ENCODE data around the gene ASTN1.

Gene ASTN1

DNA sequence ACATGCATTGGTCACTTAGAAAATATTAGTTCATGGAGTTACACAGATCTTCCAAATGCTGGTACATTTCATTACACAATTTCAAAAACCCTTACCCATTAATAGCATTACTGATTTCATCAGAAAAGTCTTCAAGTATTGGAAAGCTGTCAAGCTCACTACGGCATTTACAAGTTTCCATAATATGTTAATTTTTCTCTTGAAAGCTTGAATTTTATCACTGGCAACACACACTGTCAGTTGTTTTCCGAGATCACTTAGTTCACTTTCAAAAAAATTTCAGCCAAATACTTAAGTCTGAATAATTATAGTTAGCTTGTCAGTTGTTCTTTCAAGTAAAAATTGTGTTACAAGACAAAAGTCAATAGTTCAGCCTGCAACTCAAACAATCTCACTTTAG, 18.0 kb downstream of the ASTN1 start:
- Histone ChIP-seq H3K9ac (ENCODE audit: low read depth, low read length) (no peak overlapping the region), H3K27me3 (ENCODE audit: control insufficient read depth, insufficient read depth, low read length) (no peaks in the 10 kb centered on the region), H3K9me3 (ENCODE audit: control insufficient read depth, insufficient read depth, low read length) (no peaks in the 10 kb centered on the region), H3K4me1 (ENCODE audit: control insufficient read depth, insufficient read depth, low read length) (peaks cover 6% of the 10 kb centered on the region), H3K36me3 (ENCODE audit: control insufficient read depth, insufficient read depth, low read length) (no peaks in the 10 kb centered on the region), H3K4me3 (ENCODE audit: low read depth, low read length) (no peak overlapping the region)

DNA sequence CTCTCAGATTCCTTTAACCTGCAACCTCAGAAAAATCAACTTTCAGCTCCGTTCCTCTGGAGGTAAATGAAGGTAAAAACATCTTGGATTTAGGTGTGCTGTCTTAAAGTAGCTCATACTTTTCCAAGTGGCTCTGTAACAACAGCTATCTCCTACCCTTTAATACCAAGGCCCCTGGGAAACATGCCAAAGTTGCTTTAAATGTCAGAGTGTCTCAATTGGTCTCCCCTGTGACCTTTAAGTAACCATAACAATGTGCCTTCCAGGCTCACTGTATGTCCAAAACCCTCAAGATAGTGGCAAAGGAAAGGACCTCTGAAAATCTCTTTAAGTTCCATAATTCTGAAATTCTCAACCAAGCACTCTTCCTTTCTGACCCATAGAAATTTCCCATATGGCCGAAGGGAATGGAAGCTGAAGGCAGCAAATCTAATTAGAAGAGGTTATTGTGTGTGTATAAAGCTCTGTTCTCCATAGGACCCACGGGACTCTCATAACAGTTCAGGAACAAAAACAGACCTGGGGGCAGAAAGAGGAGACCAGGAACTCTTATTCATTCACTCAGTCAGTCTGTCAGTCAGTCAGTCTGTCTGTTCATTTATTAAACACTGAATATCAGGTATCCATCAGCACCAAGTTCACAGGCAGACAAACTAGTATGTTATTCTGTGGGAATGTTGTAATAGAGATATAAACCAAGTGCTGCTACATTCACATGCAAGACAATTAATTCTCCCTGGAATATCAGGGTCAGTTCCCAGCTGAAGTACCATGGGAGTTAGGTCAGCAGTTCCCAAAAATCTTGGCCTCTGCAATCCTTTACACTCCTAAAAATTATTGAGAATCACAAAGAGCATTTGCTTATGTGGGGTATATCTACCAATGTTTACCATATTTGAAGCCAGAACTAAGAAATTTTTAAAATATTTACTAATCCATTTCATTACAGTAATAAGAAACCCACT, 19.1 kb downstream of the ASTN1 start:
- H3K36me3 ChIP-seq (ENCODE audit: control insufficient read depth, insufficient read depth, low read length), result no peaks in the 10 kb centered on the region
- H3K9ac ChIP-seq (ENCODE audit: low read depth, low read length), result no peak overlapping the region
- H3K9me3 ChIP-seq (ENCODE audit: control insufficient read depth, insufficient read depth, low read length), result no peaks in the 10 kb centered on the region
- H3K4me1 ChIP-seq (ENCODE audit: control insufficient read depth, insufficient read depth, low read length), result peaks cover 6% of the 10 kb centered on the region
- no peak overlapping the region for H3K4me3 ChIP-seq (ENCODE audit: low read depth, low read length)
- no peaks in the 10 kb centered on the region for H3K27me3 ChIP-seq (ENCODE audit: control insufficient read depth, insufficient read depth, low read length)

DNA sequence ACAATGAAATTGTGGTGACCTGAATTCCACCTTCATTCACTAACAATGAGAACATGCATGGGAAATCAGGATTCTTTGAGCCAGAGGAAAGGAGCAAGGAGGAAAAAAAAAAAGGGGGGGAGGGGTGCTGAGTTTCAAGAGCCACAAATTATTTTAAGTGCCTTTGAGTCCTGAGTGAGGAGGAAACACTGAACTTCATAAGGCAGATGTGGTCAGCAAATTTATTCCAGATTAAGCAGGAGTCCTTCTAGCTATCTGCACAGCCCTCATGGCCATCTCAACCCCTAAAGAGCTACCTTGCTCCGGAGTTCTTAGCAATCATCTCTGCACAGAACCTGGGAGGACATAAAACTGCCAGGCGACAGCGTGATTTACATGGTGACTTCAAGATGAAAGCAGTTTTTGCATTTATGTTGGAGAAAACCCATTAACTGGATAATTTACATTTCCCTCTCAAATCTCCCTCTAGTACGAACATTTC, 21.7 kb downstream of the ASTN1 start:
- H3K4me1 ChIP-seq (ENCODE audit: control insufficient read depth, insufficient read depth, low read length), result peaks cover 6% of the 10 kb centered on the region
- no peak overlapping the region for H3K4me3 ChIP-seq (ENCODE audit: low read depth, low read length)
- no peak overlapping the region for H3K9ac ChIP-seq (ENCODE audit: low read depth, low read length)
- H3K9me3 ChIP-seq (ENCODE audit: control insufficient read depth, insufficient read depth, low read length), result no peaks in the 10 kb centered on the region
- no peaks in the 10 kb centered on the region for H3K27me3 ChIP-seq (ENCODE audit: control insufficient read depth, insufficient read depth, low read length)
- H3K36me3 ChIP-seq (ENCODE audit: control insufficient read depth, insufficient read depth, low read length), result no peaks in the 10 kb centered on the region

DNA sequence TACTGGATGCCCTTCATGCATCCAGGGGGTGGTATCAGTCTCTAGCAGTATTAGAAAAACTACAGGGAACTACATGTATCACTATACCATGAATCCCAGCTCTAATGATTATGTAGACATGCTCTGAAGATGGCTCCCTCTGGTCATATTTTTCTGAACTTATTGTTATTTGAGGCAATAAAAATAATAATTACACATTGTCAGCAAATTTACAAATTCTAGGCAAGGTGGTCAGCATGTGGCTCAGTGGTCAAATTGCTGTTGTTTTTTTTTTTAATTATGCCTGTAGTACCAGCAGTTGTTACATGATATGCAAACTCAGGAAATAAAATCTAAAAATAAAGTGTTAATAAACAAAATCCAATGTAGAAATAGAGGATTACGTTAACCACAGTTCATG, 22.5 kb downstream of the ASTN1 start:
- H3K36me3 ChIP-seq (ENCODE audit: control insufficient read depth, insufficient read depth, low read length), result no peaks in the 10 kb centered on the region

DNA sequence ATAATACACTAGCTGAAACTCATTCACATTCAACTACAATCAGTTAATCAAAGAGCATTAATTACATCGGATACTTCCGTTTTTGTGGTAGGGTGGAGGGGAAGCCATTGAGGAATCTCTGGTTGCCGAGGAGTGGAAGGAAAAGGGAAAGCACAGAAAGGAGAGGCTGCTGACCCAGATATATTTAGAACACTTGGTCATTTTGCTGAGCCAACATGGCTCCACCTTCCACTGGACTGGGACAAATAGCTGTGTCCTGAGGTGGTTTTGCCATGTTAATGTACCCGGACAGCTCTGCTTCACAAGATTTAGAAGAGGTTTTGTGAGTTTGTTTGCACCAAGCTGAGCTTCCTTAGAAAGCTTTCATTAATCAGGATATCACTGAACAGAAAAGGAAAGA, 26.2 kb downstream of the ASTN1 start:
- no peaks in the 10 kb centered on the region for H3K27me3 ChIP-seq (ENCODE audit: control insufficient read depth, insufficient read depth, low read length)
- no peak overlapping the region for H3K4me3 ChIP-seq (ENCODE audit: low read depth, low read length)
- peaks cover 6% of the 10 kb centered on the region for H3K4me1 ChIP-seq (ENCODE audit: control insufficient read depth, insufficient read depth, low read length)
- no peaks in the 10 kb centered on the region for H3K36me3 ChIP-seq (ENCODE audit: control insufficient read depth, insufficient read depth, low read length)
- no peaks in the 10 kb centered on the region for H3K9me3 ChIP-seq (ENCODE audit: control insufficient read depth, insufficient read depth, low read length)
- H3K9ac ChIP-seq (ENCODE audit: low read depth, low read length), result no peak overlapping the region

More for the DNA sequence above, 22.5 kb downstream of the ASTN1 start:
- no peaks in the 10 kb centered on the region for H3K9me3 ChIP-seq (ENCODE audit: control insufficient read depth, insufficient read depth, low read length)
- H3K27me3 ChIP-seq (ENCODE audit: control insufficient read depth, insufficient read depth, low read length), result no peaks in the 10 kb centered on the region
- peaks cover 6% of the 10 kb centered on the region for H3K4me1 ChIP-seq (ENCODE audit: control insufficient read depth, insufficient read depth, low read length)
- no peak overlapping the region for H3K9ac ChIP-seq (ENCODE audit: low read depth, low read length)
- no peak overlapping the region for H3K4me3 ChIP-seq (ENCODE audit: low read depth, low read length)

DNA sequence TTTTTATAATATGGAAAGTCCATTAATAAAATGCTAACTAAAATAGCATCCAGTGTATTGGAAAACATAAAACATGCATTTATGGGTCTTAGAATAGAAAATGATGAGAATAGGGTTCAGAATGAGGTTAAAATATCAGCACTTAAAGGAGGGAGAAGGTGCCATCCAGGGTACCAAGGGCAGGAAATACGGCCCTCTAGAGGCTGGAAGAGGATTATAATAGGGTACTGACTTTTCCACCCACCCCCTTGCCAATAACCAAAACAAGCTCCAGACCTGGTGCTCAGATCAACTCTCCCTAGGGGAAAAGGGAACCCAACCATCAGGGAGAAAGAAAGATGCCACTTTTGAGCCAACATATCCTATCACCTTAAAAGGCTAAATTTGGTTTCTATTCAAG, 26.7 kb downstream of the ASTN1 start:
- H3K4me3 ChIP-seq (ENCODE audit: low read depth, low read length), result no peak overlapping the region
- H3K9ac ChIP-seq (ENCODE audit: low read depth, low read length), result no peak overlapping the region
- H3K9me3 ChIP-seq (ENCODE audit: control insufficient read depth, insufficient read depth, low read length), result no peaks in the 10 kb centered on the region
- no peaks in the 10 kb centered on the region for H3K36me3 ChIP-seq (ENCODE audit: control insufficient read depth, insufficient read depth, low read length)
- H3K4me1 ChIP-seq (ENCODE audit: control insufficient read depth, insufficient read depth, low read length), result peaks cover 1% of the 10 kb centered on the region
- H3K27me3 ChIP-seq (ENCODE audit: control insufficient read depth, insufficient read depth, low read length), result no peaks in the 10 kb centered on the region

DNA sequence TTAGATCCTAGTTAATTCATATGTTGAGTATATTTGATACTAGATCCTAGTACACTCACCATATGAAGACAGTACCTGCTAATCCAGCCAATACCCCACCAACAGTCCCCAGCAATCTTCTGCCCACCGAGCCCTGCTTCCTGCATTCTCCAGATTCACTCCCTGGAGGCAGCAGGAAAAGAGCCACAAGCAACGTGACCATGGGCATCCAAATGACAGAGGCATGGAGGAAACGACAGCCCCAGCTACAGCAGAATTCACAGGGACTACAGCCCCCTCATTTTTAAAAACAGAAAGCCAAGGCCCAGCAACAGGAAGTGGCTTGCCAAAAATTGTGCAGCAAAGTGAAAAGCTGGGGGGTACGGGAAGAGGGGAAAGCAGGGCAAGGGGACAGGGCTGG, 29.3 kb downstream of the ASTN1 start:
- Histone ChIP-seq H3K27me3 (ENCODE audit: control insufficient read depth, insufficient read depth, low read length) (no peaks in the 10 kb centered on the region), H3K9me3 (ENCODE audit: control insufficient read depth, insufficient read depth, low read length) (no peaks in the 10 kb centered on the region), H3K36me3 (ENCODE audit: control insufficient read depth, insufficient read depth, low read length) (no peaks in the 10 kb centered on the region), H3K4me3 (ENCODE audit: low read depth, low read length) (no peak overlapping the region), H3K9ac (ENCODE audit: low read depth, low read length) (no peak overlapping the region), H3K4me1 (ENCODE audit: control insufficient read depth, insufficient read depth, low read length) (peaks cover 4% of the 10 kb centered on the region)

DNA sequence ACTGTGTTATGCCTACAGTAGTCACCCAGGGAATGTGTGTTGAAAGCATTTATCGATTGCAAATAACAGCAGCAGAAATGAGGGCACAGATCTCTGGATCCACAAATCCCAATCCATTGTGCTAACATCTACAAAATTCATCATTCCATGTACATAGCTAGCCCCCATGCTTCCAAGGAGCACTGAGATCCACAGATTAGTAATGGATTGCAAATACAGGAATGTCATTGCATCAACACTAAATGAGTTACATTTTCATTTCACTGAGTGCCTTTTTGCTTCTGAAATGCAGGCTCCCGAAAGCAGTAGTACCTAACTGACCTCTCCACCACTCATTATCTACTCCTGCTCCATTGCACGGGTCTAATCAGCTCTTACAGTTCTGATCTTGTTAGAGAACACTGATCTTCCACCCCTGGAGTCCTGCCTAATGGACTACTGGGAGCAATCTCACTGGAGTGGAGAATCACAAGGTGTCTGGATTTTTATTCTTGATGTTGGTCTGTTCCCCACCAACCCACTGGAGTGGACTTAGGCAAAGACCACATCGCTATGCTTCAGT, 30.5 kb downstream of the ASTN1 start:
- Histone ChIP-seq H3K9me3 (ENCODE audit: control insufficient read depth, insufficient read depth, low read length) (no peaks in the 10 kb centered on the region), H3K4me3 (ENCODE audit: low read depth, low read length) (no peak overlapping the region), H3K9ac (ENCODE audit: low read depth, low read length) (no peak overlapping the region), H3K4me1 (ENCODE audit: control insufficient read depth, insufficient read depth, low read length) (peaks cover 4% of the 10 kb centered on the region), H3K27me3 (ENCODE audit: control insufficient read depth, insufficient read depth, low read length) (no peaks in the 10 kb centered on the region), H3K36me3 (ENCODE audit: control insufficient read depth, insufficient read depth, low read length) (no peaks in the 10 kb centered on the region)

DNA sequence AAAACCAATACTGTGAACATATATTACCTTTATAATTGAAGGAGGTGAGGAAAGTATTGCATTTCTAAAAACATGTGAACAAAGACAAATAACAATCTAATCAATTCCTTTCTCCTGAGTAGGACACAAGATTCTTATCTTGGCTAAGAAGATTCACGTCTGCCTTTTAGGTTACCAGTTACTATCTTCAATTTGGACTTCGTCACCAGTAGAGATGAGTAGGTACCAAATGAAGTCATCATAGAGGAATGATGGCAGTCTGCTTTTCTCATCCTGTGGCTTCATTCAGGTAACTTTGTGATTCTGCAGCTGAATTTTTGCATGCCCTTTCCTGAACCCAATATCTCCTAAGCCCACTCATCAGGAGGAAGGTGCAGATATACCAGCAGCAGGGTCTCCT, 32.4 kb downstream of the ASTN1 start:
- H3K4me3 ChIP-seq (ENCODE audit: low read depth, low read length), result no peak overlapping the region
- no peaks in the 10 kb centered on the region for H3K9me3 ChIP-seq (ENCODE audit: control insufficient read depth, insufficient read depth, low read length)
- H3K27me3 ChIP-seq (ENCODE audit: control insufficient read depth, insufficient read depth, low read length), result no peaks in the 10 kb centered on the region
- H3K9ac ChIP-seq (ENCODE audit: low read depth, low read length), result no peak overlapping the region
- H3K36me3 ChIP-seq (ENCODE audit: control insufficient read depth, insufficient read depth, low read length), result no peaks in the 10 kb centered on the region
- H3K4me1 ChIP-seq (ENCODE audit: control insufficient read depth, insufficient read depth, low read length), result peaks cover 4% of the 10 kb centered on the region

DNA sequence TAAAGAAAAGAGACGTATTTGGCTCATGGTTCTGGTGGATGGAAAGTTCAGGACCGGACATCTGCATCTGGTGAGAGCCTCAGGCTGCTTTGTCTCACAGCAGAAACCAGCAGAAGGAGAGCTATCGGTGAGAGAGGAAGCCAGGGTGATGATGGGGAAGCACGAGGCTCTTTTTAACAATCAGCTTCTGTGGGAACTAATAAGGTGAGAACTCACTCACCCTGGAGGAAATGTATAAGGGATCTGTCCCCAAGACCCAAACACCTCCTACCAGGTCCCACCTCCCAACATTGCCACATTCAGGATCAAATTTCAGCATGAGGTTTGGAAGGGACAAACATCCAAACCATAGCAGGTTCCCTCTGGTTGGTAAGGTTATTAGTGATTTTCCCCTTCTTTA, 32.8 kb downstream of the ASTN1 start:
- Histone ChIP-seq H3K4me1 (ENCODE audit: control insufficient read depth, insufficient read depth, low read length) (peaks cover 4% of the 10 kb centered on the region), H3K36me3 (ENCODE audit: control insufficient read depth, insufficient read depth, low read length) (no peaks in the 10 kb centered on the region), H3K9me3 (ENCODE audit: control insufficient read depth, insufficient read depth, low read length) (no peaks in the 10 kb centered on the region), H3K4me3 (ENCODE audit: low read depth, low read length) (no peak overlapping the region), H3K9ac (ENCODE audit: low read depth, low read length) (no peak overlapping the region), H3K27me3 (ENCODE audit: control insufficient read depth, insufficient read depth, low read length) (no peaks in the 10 kb centered on the region)

DNA sequence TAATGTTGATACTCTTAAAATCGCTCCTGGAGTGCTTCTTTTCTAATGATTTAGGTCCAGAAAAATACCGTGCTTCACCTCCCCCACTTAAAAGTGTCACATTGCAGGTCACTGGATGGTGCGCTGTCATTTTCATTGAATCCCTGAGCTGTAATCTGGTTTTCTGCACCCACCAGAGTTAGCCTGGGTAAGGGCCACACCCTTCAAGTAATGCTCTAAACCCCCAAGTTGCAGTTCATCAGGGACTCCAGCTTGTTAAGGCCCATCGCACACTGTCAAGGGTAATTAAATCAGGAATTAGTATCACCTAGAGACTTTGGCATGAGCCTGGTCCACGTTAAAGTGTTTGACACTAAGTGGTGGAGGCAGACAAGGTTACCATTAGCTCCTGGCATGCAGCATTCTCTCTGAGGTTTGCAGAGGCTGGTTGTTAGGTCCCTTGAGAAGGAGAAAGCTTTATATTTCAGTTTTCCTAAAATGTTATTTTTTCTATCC, 34.0 kb downstream of the ASTN1 start:
- H3K4me3 ChIP-seq (ENCODE audit: low read depth, low read length), result no peak overlapping the region
- no peaks in the 10 kb centered on the region for H3K9me3 ChIP-seq (ENCODE audit: control insufficient read depth, insufficient read depth, low read length)
- no peaks in the 10 kb centered on the region for H3K27me3 ChIP-seq (ENCODE audit: control insufficient read depth, insufficient read depth, low read length)
- no peak overlapping the region for H3K9ac ChIP-seq (ENCODE audit: low read depth, low read length)
- H3K36me3 ChIP-seq (ENCODE audit: control insufficient read depth, insufficient read depth, low read length), result no peaks in the 10 kb centered on the region
- H3K4me1 ChIP-seq (ENCODE audit: control insufficient read depth, insufficient read depth, low read length), result peaks cover 4% of the 10 kb centered on the region

Measured in iPS-15b (cell line).